Activated CD8-positive, alpha-beta memory T cell treated with anti-CD3 and anti-CD28 coated beads for 48 hours (primary cell): ENCODE measurements around the gene ASAP2.

Source experiments
- DNase-seq, 3 experiments: peaks; one replicate each; pipeline ENCODE4 v3.0.0-alpha.2; 2020; ENCODE audit warnings: low read depth in 2 of 3, low spot score in 2 of 3

The ASAP2 gene

DNA sequence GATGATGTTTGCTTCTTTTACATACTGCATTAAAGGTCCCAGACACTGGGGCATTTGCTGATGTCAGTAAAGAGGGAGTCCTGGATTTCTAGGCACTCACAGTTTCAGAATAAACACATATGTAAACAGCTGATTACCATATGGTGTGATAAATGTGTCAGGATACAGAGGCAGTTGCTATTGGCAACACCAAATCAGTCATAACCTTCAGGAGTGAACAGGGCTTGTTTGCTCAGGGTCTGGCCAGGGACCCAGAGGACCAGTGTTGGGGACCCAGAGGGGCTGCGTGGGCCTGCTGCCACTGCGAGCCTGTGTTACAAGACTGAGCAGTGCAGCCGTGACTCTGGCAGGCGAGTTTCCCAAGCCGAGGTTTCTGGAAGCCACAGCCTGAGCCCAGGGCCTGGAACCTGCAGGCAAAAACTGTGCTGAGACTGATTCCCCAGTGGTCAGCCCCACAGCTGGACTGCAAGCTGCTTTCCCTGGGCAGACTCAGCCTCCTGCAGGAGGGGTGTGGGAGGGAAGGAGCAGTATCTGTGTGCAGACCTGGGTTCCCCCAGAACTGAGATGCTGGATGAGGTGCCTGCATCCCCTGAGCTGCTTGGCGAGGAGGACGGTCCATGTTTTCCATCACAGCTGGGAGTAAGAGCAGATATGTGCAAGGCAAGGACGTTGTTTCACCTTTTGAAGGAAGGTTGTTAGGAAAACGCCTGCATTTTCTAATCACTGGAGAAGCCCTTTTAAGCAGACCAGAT is 23.6 kb downstream of the ASAP2 start:
- DNase-seq: no peak

DNA sequence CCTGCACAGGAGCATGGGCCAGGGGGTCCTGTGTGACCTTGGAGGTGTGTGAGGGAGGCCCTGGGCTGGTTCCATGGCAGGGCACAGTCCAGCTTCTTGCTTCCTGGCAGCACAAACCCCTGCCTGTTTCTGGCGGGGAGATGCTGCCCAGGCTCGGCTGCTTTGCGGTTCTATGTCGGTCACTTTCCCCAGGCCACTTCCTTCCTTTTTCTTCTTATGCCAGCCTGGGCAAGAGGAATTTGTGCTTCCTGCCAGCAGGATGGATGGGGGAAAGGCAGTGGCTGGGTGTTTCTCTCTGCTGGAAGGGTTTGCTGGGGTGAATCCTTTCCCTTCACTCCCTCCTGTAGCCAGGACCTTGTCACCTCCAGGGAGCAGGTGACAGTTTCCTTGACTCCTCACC is 24.3 kb downstream of the ASAP2 start:
- no peak for DNase-seq

DNA sequence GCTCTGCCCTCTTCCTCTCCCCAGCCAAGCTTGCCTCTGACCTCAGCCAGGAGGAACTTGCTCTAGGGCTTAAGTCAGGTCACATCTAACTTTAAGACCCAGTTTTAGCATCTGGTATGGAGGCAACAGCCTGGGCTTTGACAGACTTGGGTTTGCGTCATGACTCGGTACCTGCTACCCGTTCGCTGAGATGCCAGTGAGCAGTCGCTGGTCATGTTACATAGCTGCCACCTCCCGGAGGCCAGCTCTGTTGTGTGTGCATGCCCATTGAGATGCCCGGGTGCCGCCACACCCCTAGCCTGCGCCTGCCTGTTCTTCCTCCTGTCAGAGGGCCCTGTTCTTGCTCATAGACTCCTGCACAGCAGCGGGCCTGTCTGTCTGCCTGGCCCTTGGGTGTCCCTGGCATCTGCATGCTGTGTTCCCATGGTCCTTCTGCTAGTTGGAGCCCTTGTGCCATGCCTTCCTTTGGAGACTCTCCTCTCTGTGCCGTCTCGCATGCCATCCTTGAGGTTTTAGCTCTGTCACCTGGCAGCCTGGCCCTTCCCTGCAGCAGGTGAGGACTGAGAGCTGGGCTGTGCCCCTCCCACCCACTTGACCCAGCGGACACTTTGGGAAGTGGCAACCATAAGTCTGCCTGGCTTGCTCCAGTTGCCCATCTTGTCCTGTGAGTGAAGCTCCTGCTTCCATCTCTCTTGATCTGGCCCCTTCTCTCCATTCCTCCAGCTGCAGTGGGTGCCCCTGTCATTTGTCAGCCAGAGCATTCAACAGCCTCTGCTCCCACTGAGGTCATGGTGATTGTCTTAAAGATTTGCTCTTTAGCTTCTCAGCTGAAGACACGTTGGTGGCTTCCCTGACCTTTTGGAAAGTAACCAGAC is 24.9 kb downstream of the ASAP2 start:
- DNase-seq: no peak

DNA sequence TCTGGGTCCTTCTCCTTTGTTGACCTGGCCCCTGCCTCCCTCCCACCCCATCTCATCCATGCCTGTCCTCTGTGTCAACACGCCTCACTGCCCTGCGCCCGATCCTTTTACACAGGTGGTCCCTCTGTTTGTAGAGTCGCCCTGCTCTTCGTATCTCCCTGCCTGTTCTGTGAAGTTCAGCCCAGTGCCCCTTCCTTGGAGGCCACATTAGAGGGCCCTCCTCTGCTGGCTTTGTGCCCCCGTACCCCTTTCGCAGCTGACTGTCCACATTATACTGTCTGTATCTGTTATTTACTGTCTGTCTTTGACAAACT is 25.5 kb downstream of the ASAP2 start:
- no peak for DNase-seq

DNA sequence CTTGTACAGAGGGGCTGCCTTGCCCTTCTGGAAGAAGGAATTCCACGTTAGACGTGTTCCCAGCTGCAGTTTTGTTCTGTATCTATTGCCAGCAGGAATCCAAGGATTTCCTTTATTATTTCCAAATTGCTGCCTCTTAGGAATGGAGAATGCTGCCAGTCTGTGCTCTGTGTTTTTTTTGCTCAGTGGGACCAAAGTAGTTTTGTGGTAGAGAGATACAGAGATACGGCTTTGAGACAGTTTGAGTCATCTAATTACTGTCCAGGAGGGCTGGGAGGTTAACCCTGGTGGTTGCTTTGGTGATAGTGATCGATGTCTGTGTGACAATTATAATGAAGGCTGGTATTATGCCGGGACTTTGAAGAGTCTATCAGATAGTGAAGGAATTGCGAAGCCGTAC is 26.3 kb downstream of the ASAP2 start:
- no peak for DNase-seq

DNA sequence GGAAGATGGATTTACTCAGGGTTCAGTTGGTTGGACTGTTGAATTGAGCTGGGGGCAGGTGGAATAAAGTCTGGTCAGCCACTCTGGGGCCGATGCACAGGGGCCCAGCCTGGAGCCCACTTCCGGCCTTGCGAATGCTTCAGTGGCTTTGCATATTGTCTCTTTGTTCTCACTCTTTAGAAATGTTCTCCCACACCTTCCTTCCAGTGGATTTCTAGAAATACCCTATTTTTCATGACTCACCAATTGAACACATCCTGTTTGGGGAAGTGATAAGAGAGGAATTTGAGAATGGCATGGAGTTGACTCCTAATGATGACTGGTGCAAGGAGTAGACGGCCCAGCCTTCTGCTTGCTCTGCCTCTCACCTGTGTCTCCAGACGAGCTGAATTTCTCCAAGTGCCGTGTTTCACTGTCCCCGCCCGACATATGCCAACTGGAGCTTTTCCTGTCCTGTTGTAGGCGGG is 28.1 kb downstream of the ASAP2 start:
- no peak for DNase-seq

DNA sequence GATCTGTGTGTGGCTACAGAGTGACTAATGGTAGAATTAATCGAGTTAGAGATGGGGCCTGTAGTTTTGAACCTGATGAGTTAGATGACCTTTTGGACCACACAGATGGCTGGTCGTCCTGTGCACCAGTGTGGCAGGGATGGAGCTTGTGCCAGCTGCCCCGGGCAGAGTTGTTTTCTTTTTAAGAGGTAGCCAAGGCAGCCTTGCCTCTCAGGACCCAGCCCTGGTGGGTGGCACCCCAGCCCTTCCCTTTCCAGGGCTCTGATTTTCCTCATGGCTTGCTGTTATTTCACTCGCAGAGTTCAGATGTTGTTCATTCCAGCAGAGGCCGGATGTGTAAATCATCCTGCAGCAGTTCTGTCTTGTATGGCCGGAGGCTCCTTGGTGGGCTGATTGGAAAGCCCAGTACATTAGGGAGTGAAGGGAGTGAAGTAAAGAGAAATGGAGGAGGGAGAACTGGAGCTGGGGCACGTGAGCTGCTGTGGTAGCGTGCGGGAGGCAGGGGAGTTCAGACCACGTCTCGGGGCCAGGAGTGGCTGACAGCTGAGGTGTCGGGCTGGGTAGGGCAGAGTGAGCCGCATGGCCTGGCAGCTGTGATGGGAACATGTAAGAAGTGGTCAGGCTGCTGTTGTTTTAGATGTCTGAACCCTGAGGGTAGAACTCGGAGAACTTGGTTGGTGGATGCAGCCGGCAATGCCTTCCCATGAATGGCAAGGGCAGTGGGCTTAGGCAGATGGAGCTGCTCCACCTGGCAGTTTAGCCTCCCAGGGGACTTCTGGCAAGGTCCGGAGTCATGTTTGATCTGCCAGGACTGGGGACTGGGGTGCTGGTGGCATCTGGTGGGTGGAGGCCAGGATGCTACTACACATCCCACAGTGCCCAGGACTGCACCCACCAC is 28.8 kb downstream of the ASAP2 start:
- DNase-seq: no peak

DNA sequence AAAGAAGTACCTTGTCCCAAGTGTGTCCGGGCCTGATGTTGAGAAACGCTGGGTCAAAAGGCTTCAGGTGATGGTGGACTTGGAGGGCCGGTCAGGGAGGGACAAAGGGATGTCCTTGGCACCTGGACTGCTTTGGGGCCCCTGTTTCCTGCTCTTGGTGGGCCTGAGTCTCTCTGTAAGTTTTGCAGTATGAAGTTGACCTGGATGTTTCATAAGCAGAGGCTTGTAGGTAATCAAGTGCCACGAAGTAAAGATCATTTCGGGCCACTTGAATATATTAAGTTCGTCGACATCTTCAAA is 29.4 kb downstream of the ASAP2 start:
- no peak for DNase-seq

DNA sequence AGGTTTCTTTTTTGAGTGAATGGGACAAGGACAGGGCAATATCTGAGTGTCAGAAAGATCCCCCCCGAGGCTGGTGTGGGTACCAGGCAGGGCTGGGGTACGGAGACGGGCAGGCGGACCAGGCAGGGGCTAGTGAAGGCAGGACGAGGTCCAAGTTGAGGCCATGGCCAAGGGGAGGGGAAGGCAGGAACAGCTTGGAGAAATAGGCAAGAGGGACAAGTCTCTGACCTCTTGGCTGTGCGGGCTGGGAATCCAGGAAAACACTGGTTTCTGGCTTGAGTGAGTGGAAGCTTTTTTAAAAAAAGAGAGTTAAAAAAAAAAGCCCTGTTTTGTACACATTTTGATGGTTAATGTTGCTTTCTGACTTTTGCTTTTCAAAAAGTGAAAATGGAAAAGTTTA is 30.3 kb downstream of the ASAP2 start:
- DNase-seq: no peak

DNA sequence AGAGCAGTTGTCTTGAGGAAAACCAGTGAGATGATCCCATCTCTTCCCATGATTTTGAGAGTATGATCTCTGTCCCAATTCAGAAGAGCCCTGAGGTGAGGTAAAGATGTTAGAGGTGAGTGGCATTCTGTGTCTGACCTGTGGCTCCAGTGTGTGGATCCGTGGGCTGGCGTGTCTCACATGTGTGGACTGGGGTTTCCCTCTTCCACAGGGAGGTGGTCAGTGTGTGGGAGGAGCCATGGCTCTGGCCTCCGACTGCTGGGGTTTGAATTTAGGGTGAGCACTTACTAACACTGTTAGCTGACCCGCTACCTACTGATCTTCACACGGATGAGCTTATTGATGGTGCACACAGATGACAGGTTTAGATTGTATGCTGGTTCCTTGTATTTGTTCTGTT is 31.2 kb downstream of the ASAP2 start:
- DNase-seq: no peak

DNA sequence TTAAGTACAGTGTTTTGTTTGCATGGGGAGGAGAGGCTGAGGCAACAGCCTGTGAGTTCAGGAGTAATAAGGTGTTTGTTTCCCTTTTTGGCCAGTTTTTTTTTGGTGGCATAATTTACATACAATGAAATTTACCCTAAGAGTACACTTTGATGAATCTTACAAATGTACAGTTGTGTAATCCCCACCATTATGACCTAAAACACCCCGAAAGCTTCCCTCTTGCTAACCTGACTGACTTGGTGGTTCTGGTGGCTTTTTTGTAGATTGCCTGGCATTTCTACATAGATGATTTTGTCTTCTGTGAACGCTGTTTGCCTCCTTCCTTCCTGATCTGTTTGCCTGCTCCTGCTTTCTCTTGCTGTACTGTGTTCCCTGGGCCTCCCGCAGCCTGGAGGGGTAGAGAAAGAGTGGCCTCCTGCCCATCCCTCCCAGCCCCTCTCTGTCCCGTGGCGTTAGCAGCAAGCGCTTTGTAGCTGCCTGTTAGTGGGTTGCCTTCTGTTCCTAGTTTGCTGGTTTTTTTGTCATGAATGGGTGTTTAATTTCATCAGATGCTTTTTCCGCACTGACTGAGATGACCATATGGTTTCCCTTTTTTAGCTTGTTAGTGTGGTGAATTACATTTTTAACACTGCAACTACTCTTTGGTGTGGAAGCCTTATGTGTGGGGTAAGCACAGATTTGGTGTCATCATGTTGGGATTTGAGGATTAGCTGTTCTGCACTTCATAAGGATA is 32.1 kb downstream of the ASAP2 start:
- DNase-seq: no peak

DNA sequence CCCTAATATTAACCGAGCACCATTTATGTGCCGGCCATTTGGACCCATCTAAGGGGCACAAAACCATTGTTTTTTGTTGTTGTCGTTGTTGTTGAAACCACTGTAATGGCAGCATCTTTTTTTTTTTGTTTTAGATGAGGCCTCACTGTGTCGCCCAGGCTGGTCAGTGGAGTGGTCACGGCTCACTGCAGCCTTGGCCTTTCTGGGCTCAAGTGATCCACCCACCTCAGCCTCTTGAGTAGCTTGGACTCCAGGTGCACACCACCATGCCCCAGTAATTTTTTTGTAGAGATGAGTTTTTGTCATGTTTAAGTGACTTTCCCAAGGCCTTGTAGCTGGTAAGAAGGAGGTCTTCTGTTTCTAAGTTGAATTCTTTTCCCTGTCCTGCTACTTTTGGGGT is 33.0 kb downstream of the ASAP2 start:
- no peak for DNase-seq

DNA sequence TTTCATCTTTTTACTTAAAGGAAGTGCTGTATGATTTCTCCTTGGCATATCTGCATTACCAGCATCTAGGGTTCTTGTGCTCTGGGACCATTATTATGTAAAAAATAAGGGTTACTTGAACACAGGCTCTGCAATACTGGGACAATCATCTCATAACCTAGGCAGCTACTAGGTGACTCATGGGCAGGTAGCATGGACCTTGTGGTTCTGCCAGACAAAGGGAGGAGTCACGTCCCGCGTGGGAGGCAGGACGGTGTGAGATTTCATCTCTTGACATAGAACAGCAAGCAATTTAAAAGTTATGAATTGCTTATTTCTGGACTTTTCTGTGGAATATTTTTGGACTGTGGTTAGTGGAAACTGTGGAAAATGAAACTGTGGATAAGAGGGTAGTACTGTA is 34.1 kb downstream of the ASAP2 start:
- no peak for DNase-seq

DNA sequence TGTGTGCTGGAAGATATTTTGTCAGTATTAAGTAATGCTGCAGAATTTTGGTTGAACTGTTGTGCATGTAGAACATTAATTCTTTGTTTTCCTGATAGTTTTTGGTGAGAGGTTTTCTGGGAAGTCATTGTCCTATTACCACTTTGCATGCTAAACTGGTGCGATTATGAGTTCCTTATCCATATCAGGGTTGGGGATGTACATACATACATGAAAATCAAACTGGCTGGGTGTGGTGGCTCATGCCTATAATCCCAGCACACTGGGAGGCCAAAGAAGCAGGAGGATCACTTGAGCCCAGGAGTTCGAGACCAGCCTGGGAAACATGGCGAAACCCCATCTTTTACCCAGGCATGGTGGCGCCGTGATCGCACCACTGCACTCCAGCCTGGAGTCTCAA is 34.6 kb downstream of the ASAP2 start:
- no peak for DNase-seq

DNA sequence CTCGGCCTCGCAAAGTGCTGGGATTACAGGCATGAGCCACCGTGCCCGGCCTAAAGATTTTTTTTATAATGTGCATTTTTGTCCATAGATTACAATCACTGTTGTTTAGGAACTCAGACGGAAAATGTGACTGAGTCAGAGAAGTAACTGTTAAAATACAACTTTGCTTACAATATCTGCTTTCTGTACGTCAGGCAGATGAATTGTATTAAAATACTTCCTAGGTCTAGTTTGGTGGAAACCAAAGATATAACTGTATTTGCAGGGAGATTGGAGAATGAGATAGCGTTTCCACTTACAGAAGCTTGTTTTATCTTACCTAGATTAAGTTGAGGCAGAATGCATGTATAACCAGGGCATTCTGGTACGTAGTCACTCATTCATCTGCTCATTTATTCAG is 36.7 kb downstream of the ASAP2 start:
- no peak for DNase-seq

DNA sequence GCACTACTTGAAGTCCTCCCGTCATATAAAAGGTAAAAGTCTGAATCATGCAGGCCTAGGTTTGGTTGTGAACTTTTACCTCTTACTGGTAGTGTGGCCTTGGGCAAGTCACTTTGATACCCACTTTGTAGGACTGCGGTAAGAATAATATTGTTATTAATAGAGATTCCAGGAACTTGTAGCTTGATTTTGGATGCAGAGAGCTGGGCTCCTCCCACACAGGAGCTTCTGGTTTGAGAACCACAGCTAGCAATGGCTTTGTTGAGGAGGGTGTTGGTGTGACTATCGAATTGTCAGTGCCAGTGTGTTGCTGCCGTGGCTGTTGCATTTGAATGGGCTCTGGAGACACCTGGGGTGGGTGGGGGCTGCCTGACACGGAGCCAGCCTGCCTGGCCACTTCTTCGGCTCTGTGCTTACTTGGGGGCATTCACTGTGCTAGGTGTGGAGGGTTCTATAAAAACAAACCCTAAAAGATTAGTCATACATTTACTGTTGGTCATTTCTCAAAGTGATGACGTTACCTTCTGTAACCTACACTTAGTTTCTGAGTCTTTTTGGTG is 38.5 kb downstream of the ASAP2 start:
- DNase-seq: no peak

DNA sequence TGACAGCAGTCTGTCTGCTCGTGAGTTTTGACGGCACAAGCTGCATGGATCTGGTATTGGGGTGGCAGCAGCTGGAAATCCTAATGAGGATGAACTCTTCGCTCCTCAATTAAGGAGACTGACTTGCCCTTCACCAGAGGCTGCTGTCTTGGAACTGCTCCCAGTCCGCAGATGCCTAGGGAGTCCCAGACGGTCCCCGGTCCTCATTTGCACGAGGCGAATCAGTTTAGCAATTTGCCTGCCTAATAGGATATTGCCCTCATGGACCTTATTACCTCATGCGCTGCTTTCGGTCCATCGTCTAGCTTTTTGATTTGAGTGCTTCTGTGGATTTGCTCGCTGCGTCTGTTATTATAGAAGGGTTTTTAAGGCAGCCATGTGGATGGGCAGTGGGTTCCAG is 40.6 kb downstream of the ASAP2 start:
- no peak for DNase-seq

DNA sequence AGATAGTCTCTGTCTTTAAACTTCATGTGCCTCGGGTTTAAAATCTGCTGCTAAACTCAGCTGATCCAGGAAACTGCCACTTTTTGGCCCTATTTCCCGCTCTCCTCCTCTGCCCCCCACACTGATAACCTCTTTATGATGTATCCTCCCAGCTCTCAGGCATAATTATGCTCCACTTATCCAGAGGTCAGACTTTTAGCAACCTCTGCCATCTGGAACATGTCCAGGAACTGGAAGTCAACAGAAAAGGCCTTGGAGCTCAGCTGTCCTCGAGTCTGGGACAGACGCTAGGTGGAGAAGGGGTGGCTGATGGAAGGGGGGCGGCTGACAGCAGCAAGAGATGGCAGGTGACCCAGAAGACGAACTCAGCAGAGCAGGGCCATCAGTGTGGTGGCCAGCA is 41.2 kb downstream of the ASAP2 start:
- DNase-seq: no peak

DNA sequence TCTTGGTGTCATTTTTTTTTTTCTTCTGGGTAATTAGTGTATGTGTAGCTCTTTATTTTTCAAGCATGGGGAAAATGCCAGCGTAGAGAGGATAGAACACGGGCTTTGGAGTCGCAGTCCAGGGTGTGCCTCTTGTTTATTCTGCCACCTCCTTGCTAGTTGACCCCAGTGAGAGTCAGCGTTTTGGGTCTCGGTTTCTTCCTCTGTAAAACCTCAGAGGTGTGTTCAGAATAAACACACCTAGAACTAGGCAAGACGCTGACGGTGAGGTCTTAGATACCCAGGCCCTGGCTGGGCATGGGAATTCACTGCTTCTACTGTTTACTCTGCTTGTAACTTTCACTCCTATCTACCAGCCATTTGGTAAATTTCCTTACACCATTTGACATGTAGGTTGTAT is 41.8 kb downstream of the ASAP2 start:
- DNase-seq: no peak

DNA sequence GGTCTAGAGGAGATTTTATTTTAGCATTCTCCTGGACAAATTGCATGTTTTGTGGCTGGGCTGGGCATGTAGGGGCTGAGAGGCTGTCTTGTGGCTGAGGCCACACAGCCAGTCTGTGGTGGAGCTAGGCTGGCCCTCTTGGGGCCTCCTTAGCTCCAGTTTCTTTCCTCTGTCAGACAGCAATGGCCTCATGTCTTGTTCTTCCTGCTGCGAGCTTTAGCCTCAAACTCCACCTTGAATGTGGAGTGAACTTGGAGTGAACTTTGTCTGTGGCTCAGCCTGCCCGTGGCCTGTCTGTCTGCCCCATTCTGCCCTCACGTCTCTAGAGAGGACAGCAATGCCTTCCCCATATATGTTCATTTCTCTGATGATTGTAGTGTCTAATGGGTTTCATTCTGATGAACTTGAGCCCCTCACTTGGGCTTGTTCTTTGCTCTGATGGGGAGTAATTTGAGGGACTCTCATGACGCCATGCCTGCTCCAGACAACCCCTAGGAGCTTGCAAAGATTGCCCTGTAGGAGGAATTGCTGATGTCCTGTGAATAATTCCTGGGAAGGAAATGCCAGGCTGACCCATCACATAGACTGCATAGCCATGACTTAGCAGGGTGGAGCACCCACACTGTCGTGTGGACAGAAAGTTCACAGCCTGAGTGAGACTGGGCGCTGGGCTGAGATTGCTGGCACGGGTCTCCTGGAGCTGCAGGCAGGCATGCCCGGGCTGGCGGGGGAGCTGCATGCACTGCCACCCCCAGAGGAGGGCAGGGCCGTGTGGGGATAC is 42.6 kb downstream of the ASAP2 start:
- no peak for DNase-seq
